Hepatocyte (in vitro differentiated cells): ENCODE results near the gene PIGK.

Source experiments
- CTCF ChIP-seq: fragments of 200-600 bp; sonication (generic); IDR thresholded peaks from 2 replicates; pipeline ENCODE4 v1.5.1; 2016; ENCODE audit warnings: antibody characterized with exemption, mild to moderate bottlenecking; ENCODE audit not compliant: poor library complexity
- EZH2 ChIP-seq: fragments of 200-600 bp; sonication (generic); IDR thresholded peaks from 2 replicates; pipeline ENCODE4 v1.6.1; 2016; ENCODE audit warnings: antibody characterized with exemption, mild to moderate bottlenecking, borderline replicate concordance
- EZH2phosphoT487 ChIP-seq: fragments of 200-600 bp; sonication (generic); IDR thresholded peaks from one replicate; pipeline ENCODE4 v1.6.1; 2018; ENCODE audit warnings: antibody characterized with exemption, mild to moderate bottlenecking, low read depth, moderate library complexity; ENCODE audit not compliant: unreplicated experiment, severe bottlenecking

DNA sequence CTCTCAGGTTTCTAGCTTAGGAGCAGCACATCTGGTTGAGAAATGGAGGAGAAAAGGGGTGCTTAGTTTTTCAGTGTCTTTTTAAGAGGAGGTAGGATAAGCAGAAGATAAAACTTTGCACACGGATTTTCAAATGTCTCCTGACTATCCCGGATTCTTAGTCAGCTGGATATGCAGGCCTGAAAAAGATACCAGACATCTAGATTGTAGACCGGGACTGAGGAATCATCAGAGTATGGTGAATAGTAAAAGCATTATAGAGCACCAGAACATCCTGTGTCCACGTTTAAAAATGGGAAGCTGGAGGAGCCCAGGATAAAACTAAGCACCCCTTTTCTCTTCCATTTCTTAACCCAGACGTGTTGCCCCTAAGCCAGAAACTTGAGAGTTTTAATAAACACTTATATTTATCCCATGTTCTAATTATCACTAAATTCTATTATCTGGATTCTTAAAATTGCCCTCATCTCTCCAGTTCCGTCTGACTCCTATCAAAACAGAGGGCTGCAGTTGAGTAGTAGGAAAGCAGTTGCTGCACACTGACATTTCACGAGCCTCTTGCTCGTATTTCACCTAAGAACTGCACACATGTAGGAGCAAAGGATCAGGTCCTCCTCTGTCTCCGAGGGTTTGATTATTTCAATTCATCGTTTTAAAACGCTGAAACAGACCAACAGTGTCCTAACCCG lies 609 bp downstream of the PIGK start:
- TF ChIP-seq CTCF (no peak), EZH2 (no peak), EZH2phosphoT487 (no peak)
